ENCODE data around the gene RFC2.

Gene RFC2

GRCh38 chr7:74294191-74294998, 40.2 kb upstream of the RFC2 start:
- TF ChIP-seq FOXM1 (IDR thresholded peaks at IDR 0.05; ENCODE audit: borderline replicate concordance, low read depth) (no peak), CEBPB (IDR thresholded peaks at IDR 0.05) (no peak), REST (IDR thresholded peaks at IDR 0.05; ENCODE audit: low read depth) (no peak), CREB1 (IDR thresholded peaks at IDR 0.05; ENCODE audit: low read depth) (no peak), YY1 (IDR thresholded peaks at IDR 0.05; ENCODE audit: low read depth) (no peak), NFIC (IDR thresholded peaks at IDR 0.05) (no peak), ZBTB7A (IDR thresholded peaks at IDR 0.05; ENCODE audit: low read depth) (no peak), USF1 (IDR thresholded peaks at IDR 0.05) (no peak), TCF12 (IDR thresholded peaks at IDR 0.05; ENCODE audit: low read depth) (no peak), MAX (IDR thresholded peaks at IDR 0.05) (no peak), TEAD4 (IDR thresholded peaks at IDR 0.05) (no peak), RAD21 (IDR thresholded peaks at IDR 0.05; ENCODE audit: low read depth) (no peak), EP300 (IDR thresholded peaks at IDR 0.05; ENCODE audit: borderline replicate concordance) (no peak), EGR1 (IDR thresholded peaks at IDR 0.05) (no peak), TAF1 (IDR thresholded peaks at IDR 0.05; ENCODE audit: low read depth) (no peak)

GRCh38 chr7:74293577-74293908, 39.3 kb upstream of the RFC2 start:
- TF ChIP-seq MAX (IDR thresholded peaks at IDR 0.05): no peak
- no peak for TF ChIP-seq FOXM1 (IDR thresholded peaks at IDR 0.05; ENCODE audit: borderline replicate concordance, low read depth)
- no peak for TF ChIP-seq RAD21 (IDR thresholded peaks at IDR 0.05; ENCODE audit: low read depth)
- no peak for TF ChIP-seq USF1 (IDR thresholded peaks at IDR 0.05)
- no peak for TF ChIP-seq YY1 (IDR thresholded peaks at IDR 0.05; ENCODE audit: low read depth)
- TF ChIP-seq EGR1 (IDR thresholded peaks at IDR 0.05): no peak
- TF ChIP-seq EP300 (IDR thresholded peaks at IDR 0.05; ENCODE audit: borderline replicate concordance): no peak
- TF ChIP-seq TAF1 (IDR thresholded peaks at IDR 0.05; ENCODE audit: low read depth): no peak
- no peak for TF ChIP-seq CEBPB (IDR thresholded peaks at IDR 0.05)
- no peak for TF ChIP-seq TCF12 (IDR thresholded peaks at IDR 0.05; ENCODE audit: low read depth)
- no peak for TF ChIP-seq CREB1 (IDR thresholded peaks at IDR 0.05; ENCODE audit: low read depth)
- TF ChIP-seq REST (IDR thresholded peaks at IDR 0.05; ENCODE audit: low read depth): no peak
- TF ChIP-seq TEAD4 (IDR thresholded peaks at IDR 0.05): no peak
- TF ChIP-seq ZBTB7A (IDR thresholded peaks at IDR 0.05; ENCODE audit: low read depth): no peak

- TF ChIP-seq CREB1 (IDR thresholded peaks at IDR 0.05; ENCODE audit: low read depth) (no peak), TCF12 (IDR thresholded peaks at IDR 0.05; ENCODE audit: low read depth) (no peak), TEAD4 (IDR thresholded peaks at IDR 0.05) (no peak), USF1 (IDR thresholded peaks at IDR 0.05) (peak; percentile 35; the same call in 1 of the 2 replicates), MAX (IDR thresholded peaks at IDR 0.05) (no peak), RAD21 (IDR thresholded peaks at IDR 0.05; ENCODE audit: low read depth) (no peak), TAF1 (IDR thresholded peaks at IDR 0.05; ENCODE audit: low read depth) (no peak)
Measured at GRCh38 chr7:74292757-74293576, 38.8 kb upstream of the RFC2 start.

- no peak for TF ChIP-seq RAD21 (IDR thresholded peaks at IDR 0.05; ENCODE audit: low read depth)
- TF ChIP-seq NFIC (IDR thresholded peaks at IDR 0.05): no peak
- TF ChIP-seq TAF1 (IDR thresholded peaks at IDR 0.05; ENCODE audit: low read depth): no peak
- TF ChIP-seq FOXM1 (IDR thresholded peaks at IDR 0.05; ENCODE audit: borderline replicate concordance, low read depth): no peak
- no peak for TF ChIP-seq ZBTB7A (IDR thresholded peaks at IDR 0.05; ENCODE audit: low read depth)
- TF ChIP-seq CREB1 (IDR thresholded peaks at IDR 0.05; ENCODE audit: low read depth): no peak
- TF ChIP-seq EGR1 (IDR thresholded peaks at IDR 0.05): no peak
Measured at GRCh38 chr7:74291535-74291934, 37.3 kb upstream of the RFC2 start.
